ENCODE results near the gene DDX31. TPM values are rescaled to one million over a fixed set of nuclear protein-coding genes. Genes with fewer than 3 reads are reported as not detected.

The DDX31 gene
- total RNA-seq, 2 experiments from 2014 or later, result 10.2 to 10.5 TPM

- ChIA-PET POLR2A (interaction anchor here (0.9 kb wide), 1 partner anchor 25 kb away, joined by 4 read pairs; the partner anchor contains the start of genes DDX31 and GTF3C4), CTCF (interaction anchor here (1.0 to 1.6 kb wide), 3 partner anchors 8 to 233 kb away, joined by 3 to 6 read pairs (median 4); no protein-coding TSS in a partner anchor)
- Mint-ChIP-seq H3K27ac (no peak overlapping the region), H3K9me3 (no peaks in the 10 kb centered on the region), H3K27me3 (no peaks in the 10 kb centered on the region), H3K4me1 (no peaks in the 10 kb centered on the region), H3K4me3 (no peak overlapping the region), H3K36me3 (ENCODE audit: low read depth) (peaks cover 27% of the 10 kb centered on the region)
- DNase-seq, result no peak
These were observed 24.1 kb downstream of the DDX31 start for GRCh38 chr9:132645711-132646110.

GRCh38 chr9:132645306-132645705 lies 24.5 kb downstream of the DDX31 start:
- H3K27me3 Mint-ChIP-seq, result no peaks in the 10 kb centered on the region
- CTCF ChIA-PET, result interaction anchor here (1.0 to 1.6 kb wide), 4 partner anchors 9 to 233 kb away, joined by 3 to 6 read pairs (median 4); no protein-coding TSS in a partner anchor
- H3K36me3 Mint-ChIP-seq (ENCODE audit: low read depth), result peaks cover 27% of the 10 kb centered on the region
- no peaks in the 10 kb centered on the region for H3K9me3 Mint-ChIP-seq
- POLR2A ChIA-PET, result interaction anchor here (0.6 to 0.9 kb wide), 2 partner anchors 25 to 36 kb away, joined by 3 to 4 read pairs; partner anchors contain the start of genes DDX31 and GTF3C4
- no peak overlapping the region for H3K4me3 Mint-ChIP-seq
- no peak for DNase-seq
- no peak overlapping the region for H3K27ac Mint-ChIP-seq
- H3K4me1 Mint-ChIP-seq, result no peaks in the 10 kb centered on the region

GRCh38 chr9:132644251-132644650 lies 25.5 kb downstream of the DDX31 start:
- ChIA-PET POLR2A (interaction anchor here (1.2 kb wide), 1 partner anchor 27 kb away, joined by 3 read pairs; no protein-coding TSS in a partner anchor), CTCF (interaction anchor here (1.0 to 1.6 kb wide), 3 partner anchors 10 to 22 kb away, joined by 3 to 6 read pairs (median 3); no protein-coding TSS in a partner anchor)
- H3K36me3 Mint-ChIP-seq (ENCODE audit: low read depth), result peaks cover 27% of the 10 kb centered on the region
- H3K9me3 Mint-ChIP-seq, result no peaks in the 10 kb centered on the region
- DNase-seq, result no peak
- H3K27me3 Mint-ChIP-seq, result no peaks in the 10 kb centered on the region
- H3K4me3 Mint-ChIP-seq, result no peak overlapping the region
- no peaks in the 10 kb centered on the region for H3K4me1 Mint-ChIP-seq
- no peak overlapping the region for H3K27ac Mint-ChIP-seq

- ChIA-PET CTCF (interaction anchor here (1.2 kb wide), 1 partner anchor 12 kb away, joined by 3 read pairs; no protein-coding TSS in a partner anchor), POLR2A (no interaction called here)
- no peak for DNase-seq
- no peaks in the 10 kb centered on the region for H3K27me3 Mint-ChIP-seq
- H3K4me3 Mint-ChIP-seq, result no peak overlapping the region
- H3K4me1 Mint-ChIP-seq, result no peaks in the 10 kb centered on the region
- H3K36me3 Mint-ChIP-seq (ENCODE audit: low read depth), result peaks cover 28% of the 10 kb centered on the region
- no peaks in the 10 kb centered on the region for H3K9me3 Mint-ChIP-seq
- H3K27ac Mint-ChIP-seq, result no peak overlapping the region
These were observed 28.6 kb downstream of the DDX31 start for GRCh38 chr9:132641216-132641615.

- POLR2A ChIA-PET, result no interaction called here
- H3K36me3 Mint-ChIP-seq (ENCODE audit: low read depth), result peaks cover 13% of the 10 kb centered on the region
- H3K4me1 Mint-ChIP-seq, result no peaks in the 10 kb centered on the region
- CTCF ChIA-PET, result no interaction called here
- H3K9me3 Mint-ChIP-seq, result no peaks in the 10 kb centered on the region
- no peak for DNase-seq
- H3K4me3 Mint-ChIP-seq, result no peak overlapping the region
- no peaks in the 10 kb centered on the region for H3K27me3 Mint-ChIP-seq
- H3K27ac Mint-ChIP-seq, result no peak overlapping the region
These were observed 30.5 kb downstream of the DDX31 start for GRCh38 chr9:132639322-132639721.

GRCh38 chr9:132638240-132638639 lies 31.5 kb downstream of the DDX31 start:
- Mint-ChIP-seq H3K4me3 (no peak overlapping the region), H3K9me3 (no peaks in the 10 kb centered on the region), H3K27ac (no peak overlapping the region), H3K27me3 (no peaks in the 10 kb centered on the region), H3K4me1 (no peaks in the 10 kb centered on the region), H3K36me3 (ENCODE audit: low read depth) (peaks cover 8% of the 10 kb centered on the region)
- ChIA-PET CTCF (no interaction called here), POLR2A (no interaction called here)
- no peak for DNase-seq

GRCh38 chr9:132637801-132638200 lies 32.0 kb downstream of the DDX31 start:
- no peak overlapping the region for H3K4me3 Mint-ChIP-seq
- DNase-seq, result no peak
- ChIA-PET POLR2A (no interaction called here), CTCF (no interaction called here)
- H3K27ac Mint-ChIP-seq, result no peak overlapping the region
- peaks cover 6% of the 10 kb centered on the region for H3K36me3 Mint-ChIP-seq (ENCODE audit: low read depth)
- no peaks in the 10 kb centered on the region for H3K9me3 Mint-ChIP-seq
- H3K4me1 Mint-ChIP-seq, result no peaks in the 10 kb centered on the region
- H3K27me3 Mint-ChIP-seq, result no peaks in the 10 kb centered on the region

- CTCF ChIA-PET, result no interaction called here
- peaks cover 6% of the 10 kb centered on the region for H3K36me3 Mint-ChIP-seq (ENCODE audit: low read depth)
- no peaks in the 10 kb centered on the region for H3K9me3 Mint-ChIP-seq
- H3K4me3 Mint-ChIP-seq, result no peak overlapping the region
- H3K27ac Mint-ChIP-seq, result no peak overlapping the region
- H3K4me1 Mint-ChIP-seq, result no peaks in the 10 kb centered on the region
- POLR2A ChIA-PET, result no interaction called here
- H3K27me3 Mint-ChIP-seq, result no peaks in the 10 kb centered on the region
- no peak for DNase-seq
These were observed 32.4 kb downstream of the DDX31 start for GRCh38 chr9:132637351-132637750.

- no peak overlapping the region for H3K4me3 Mint-ChIP-seq
- no peaks in the 10 kb centered on the region for H3K4me1 Mint-ChIP-seq
- peaks cover 12% of the 10 kb centered on the region for H3K36me3 Mint-ChIP-seq (ENCODE audit: low read depth)
- H3K27me3 Mint-ChIP-seq, result no peaks in the 10 kb centered on the region
- no peaks in the 10 kb centered on the region for H3K9me3 Mint-ChIP-seq
- CTCF ChIA-PET, result no interaction called here
- POLR2A ChIA-PET, result no interaction called here
- no peak overlapping the region for H3K27ac Mint-ChIP-seq
- no peak for DNase-seq
These were observed 35.5 kb downstream of the DDX31 start for GRCh38 chr9:132634327-132634726.

- Mint-ChIP-seq H3K36me3 (ENCODE audit: low read depth) (peaks cover 6% of the 10 kb centered on the region), H3K27ac (no peak overlapping the region), H3K27me3 (no peaks in the 10 kb centered on the region), H3K4me1 (no peaks in the 10 kb centered on the region), H3K4me3 (no peak overlapping the region), H3K9me3 (no peaks in the 10 kb centered on the region)
- ChIA-PET CTCF (no interaction called here), POLR2A (no interaction called here)
- DNase-seq, result no peak
These were observed 37.2 kb downstream of the DDX31 start for GRCh38 chr9:132632413-132633129.

- peaks cover 6% of the 10 kb centered on the region for H3K36me3 Mint-ChIP-seq (ENCODE audit: low read depth)
- no peaks in the 10 kb centered on the region for H3K9me3 Mint-ChIP-seq
- H3K4me3 Mint-ChIP-seq, result no peak overlapping the region
- no peaks in the 10 kb centered on the region for H3K27me3 Mint-ChIP-seq
- ChIA-PET CTCF (no interaction called here), POLR2A (no interaction called here)
- DNase-seq, result no peak
- no peaks in the 10 kb centered on the region for H3K4me1 Mint-ChIP-seq
- H3K27ac Mint-ChIP-seq, result no peak overlapping the region
These were observed 38.1 kb downstream of the DDX31 start for GRCh38 chr9:132631685-132632084.

GRCh38 chr9:132631280-132631679 lies 38.5 kb downstream of the DDX31 start:
- POLR2A ChIA-PET, result no interaction called here
- no peak for DNase-seq
- Mint-ChIP-seq H3K27me3 (no peaks in the 10 kb centered on the region), H3K9me3 (no peaks in the 10 kb centered on the region), H3K36me3 (ENCODE audit: low read depth) (peaks cover 6% of the 10 kb centered on the region), H3K4me3 (no peak overlapping the region), H3K4me1 (no peaks in the 10 kb centered on the region), H3K27ac (no peak overlapping the region)
- CTCF ChIA-PET, result no interaction called here

- Mint-ChIP-seq H3K4me1 (no peaks in the 10 kb centered on the region), H3K4me3 (no peak overlapping the region), H3K27ac (no peak overlapping the region), H3K27me3 (no peaks in the 10 kb centered on the region), H3K9me3 (no peaks in the 10 kb centered on the region), H3K36me3 (ENCODE audit: low read depth) (peaks cover 6% of the 10 kb centered on the region)
- ChIA-PET CTCF (no interaction called here), POLR2A (no interaction called here)
- DNase-seq, result no peak
These were observed 39.0 kb downstream of the DDX31 start for GRCh38 chr9:132630811-132631210.

- ChIA-PET CTCF (no interaction called here), POLR2A (no interaction called here)
- Mint-ChIP-seq H3K27me3 (no peaks in the 10 kb centered on the region), H3K4me3 (no peak overlapping the region), H3K27ac (no peak overlapping the region), H3K9me3 (no peaks in the 10 kb centered on the region), H3K36me3 (ENCODE audit: low read depth) (peaks cover 6% of the 10 kb centered on the region), H3K4me1 (no peaks in the 10 kb centered on the region)
- DNase-seq, result no peak
These were observed 39.7 kb downstream of the DDX31 start for GRCh38 chr9:132630116-132630515.
